Measurements from ENCODE around the gene TMEM40.

- TF ChIP-seq CTCF (conservative IDR thresholded peaks at IDR 0.05; ENCODE audit: low read length): no peak
- TF ChIP-seq EZH2phosphoT487 (IDR thresholded peaks at IDR 0.05; ENCODE audit: borderline replicate concordance, low read depth, low read length): no peak
Observed at GRCh38 chr3:12758025-12758781, 856 bp downstream of the TMEM40 start.

Measured in OCI-LY7 (cell line).